ENCODE measurements around the gene SSR3. TPM values are rescaled to one million over a fixed set of nuclear protein-coding genes. Genes with fewer than 3 reads are reported as not detected.

The SSR3 gene
- total RNA-seq, 1 experiment from 2014 or later, result 312 TPM

DNA sequence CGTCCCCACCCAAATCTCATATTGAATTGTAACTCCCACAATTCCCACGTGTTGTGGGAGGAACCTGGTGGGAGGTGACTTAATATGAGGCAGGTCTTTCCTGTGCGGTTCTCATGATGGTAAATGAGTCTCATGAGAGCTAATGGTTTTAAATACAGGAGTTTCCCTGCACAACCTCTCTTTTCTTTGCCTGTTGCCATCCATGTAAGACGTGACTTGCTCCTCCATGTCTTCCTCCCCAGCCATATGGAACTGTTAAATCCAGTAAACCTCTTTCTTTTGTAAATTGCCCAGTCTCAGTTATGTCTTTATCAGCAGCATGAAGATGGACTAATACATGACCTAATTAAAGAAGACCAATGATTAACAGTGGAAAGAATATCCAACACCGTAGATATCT, 56.6 kb downstream of the SSR3 start:
- H3K36me3 Mint-ChIP-seq (ENCODE audit: insufficient read depth, unreplicated experiment), result no peaks in the 10 kb centered on the region
- H3K4me3 Mint-ChIP-seq (ENCODE audit: low read depth, unreplicated experiment), result no peak overlapping the region
- DNase-seq, result no peak
- CTCF ChIA-PET, result no interaction called here
- peaks cover 7% of the 10 kb centered on the region for H3K9me3 Mint-ChIP-seq (ENCODE audit: low read depth, unreplicated experiment)
- no peaks in the 10 kb centered on the region for H3K4me1 Mint-ChIP-seq (ENCODE audit: low read depth, unreplicated experiment)
- no peak overlapping the region for H3K27ac Mint-ChIP-seq (ENCODE audit: unreplicated experiment)
- intact Hi-C loops (cut with micrococcal nuclease; ENCODE audit: unreplicated experiment), result no loop called here
- TF ChIP-seq, protein P1, sequence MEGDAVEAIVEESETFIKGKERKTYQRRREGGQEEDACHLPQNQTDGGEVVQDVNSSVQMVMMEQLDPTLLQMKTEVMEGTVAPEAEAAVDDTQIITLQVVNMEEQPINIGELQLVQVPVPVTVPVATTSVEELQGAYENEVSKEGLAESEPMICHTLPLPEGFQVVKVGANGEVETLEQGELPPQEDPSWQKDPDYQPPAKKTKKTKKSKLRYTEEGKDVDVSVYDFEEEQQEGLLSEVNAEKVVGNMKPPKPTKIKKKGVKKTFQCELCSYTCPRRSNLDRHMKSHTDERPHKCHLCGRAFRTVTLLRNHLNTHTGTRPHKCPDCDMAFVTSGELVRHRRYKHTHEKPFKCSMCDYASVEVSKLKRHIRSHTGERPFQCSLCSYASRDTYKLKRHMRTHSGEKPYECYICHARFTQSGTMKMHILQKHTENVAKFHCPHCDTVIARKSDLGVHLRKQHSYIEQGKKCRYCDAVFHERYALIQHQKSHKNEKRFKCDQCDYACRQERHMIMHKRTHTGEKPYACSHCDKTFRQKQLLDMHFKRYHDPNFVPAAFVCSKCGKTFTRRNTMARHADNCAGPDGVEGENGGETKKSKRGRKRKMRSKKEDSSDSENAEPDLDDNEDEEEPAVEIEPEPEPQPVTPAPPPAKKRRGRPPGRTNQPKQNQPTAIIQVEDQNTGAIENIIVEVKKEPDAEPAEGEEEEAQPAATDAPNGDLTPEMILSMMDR (IDR thresholded peaks at IDR 0.05; ENCODE audit: unreplicated experiment), result no peak
- no TSS peak for BruUV-seq (replicated peaks)
- H3K27me3 Mint-ChIP-seq (ENCODE audit: unreplicated experiment), result peaks cover 12% of the 10 kb centered on the region

- CTCF ChIA-PET, result interaction anchor here (0.6 kb wide), 1 partner anchor 436 kb away, joined by 4 read pairs; no protein-coding TSS in a partner anchor
Observed at GRCh38 chr3:156497326-156497725, 57.6 kb downstream of the SSR3 start.

DNA sequence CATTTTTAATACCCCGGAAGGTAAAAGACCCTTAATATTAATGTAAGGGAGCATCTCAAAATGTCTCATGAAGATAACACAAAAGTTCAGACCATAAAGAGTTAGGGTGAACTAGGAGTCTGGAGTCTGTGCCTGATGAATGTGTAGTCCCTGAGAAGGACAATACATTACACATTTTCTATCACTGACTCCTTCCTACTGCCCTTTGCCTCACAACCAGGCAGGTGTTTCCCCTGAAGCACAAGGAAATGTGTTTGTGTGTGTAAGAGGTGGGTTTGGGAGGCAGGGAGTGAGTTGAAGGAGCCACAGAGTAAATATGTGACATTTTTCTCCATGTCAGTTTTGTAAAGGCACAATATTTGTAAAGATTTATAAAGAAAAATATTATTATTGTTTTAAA, 59.1 kb downstream of the SSR3 start:
- intact Hi-C loops (cut with micrococcal nuclease; ENCODE audit: unreplicated experiment), result no loop called here
- TF ChIP-seq, protein P1 (IDR thresholded peaks at IDR 0.05; ENCODE audit: unreplicated experiment), result no peak
- no peaks in the 10 kb centered on the region for H3K4me1 Mint-ChIP-seq (ENCODE audit: low read depth, unreplicated experiment)
- CTCF ChIA-PET, result no interaction called here
- H3K9me3 Mint-ChIP-seq (ENCODE audit: low read depth, unreplicated experiment), result peaks cover 7% of the 10 kb centered on the region
- no TSS peak for BruUV-seq (replicated peaks)
- H3K4me3 Mint-ChIP-seq (ENCODE audit: low read depth, unreplicated experiment), result no peak overlapping the region
- no peak overlapping the region for H3K27ac Mint-ChIP-seq (ENCODE audit: unreplicated experiment)
- H3K27me3 Mint-ChIP-seq (ENCODE audit: unreplicated experiment), result peaks cover 12% of the 10 kb centered on the region
- H3K36me3 Mint-ChIP-seq (ENCODE audit: insufficient read depth, unreplicated experiment), result no peaks in the 10 kb centered on the region
- DNase-seq, result no peak

More at GRCh38 chr3:156497326-156497725, 57.6 kb downstream of the SSR3 start:
- no peak for DNase-seq
- BruUV-seq (replicated peaks), result no TSS peak
- Mint-ChIP-seq H3K36me3 (ENCODE audit: insufficient read depth, unreplicated experiment) (no peaks in the 10 kb centered on the region), H3K27ac (ENCODE audit: unreplicated experiment) (no peak overlapping the region), H3K4me1 (ENCODE audit: low read depth, unreplicated experiment) (no peaks in the 10 kb centered on the region), H3K4me3 (ENCODE audit: low read depth, unreplicated experiment) (no peak overlapping the region), H3K27me3 (ENCODE audit: unreplicated experiment) (peaks cover 12% of the 10 kb centered on the region), H3K9me3 (ENCODE audit: low read depth, unreplicated experiment) (peaks cover 7% of the 10 kb centered on the region)
- TF ChIP-seq, protein P1 (IDR thresholded peaks at IDR 0.05; ENCODE audit: unreplicated experiment), result no peak
- intact Hi-C loops (cut with micrococcal nuclease; ENCODE audit: unreplicated experiment), result no loop called here

DNA sequence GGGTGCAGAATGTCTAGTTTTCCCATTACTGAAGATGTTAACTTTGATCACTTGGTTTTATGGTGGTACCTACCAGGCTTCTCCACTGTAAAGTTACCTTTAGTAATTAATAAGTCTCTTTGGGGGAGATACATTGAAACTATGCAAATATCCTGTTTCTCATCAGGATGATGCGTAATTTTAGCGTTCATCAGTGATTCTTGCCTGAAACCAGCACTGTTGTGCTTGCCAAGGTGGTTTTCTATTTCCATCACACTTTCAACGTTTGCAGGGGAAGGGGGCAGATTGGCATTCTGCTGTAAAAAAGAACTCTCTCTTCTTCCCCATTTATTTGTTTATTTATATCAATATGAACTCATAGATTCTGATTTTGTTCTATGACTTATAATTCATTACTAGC, 61.0 kb downstream of the SSR3 start:
- intact Hi-C loops (cut with micrococcal nuclease; ENCODE audit: unreplicated experiment), result no loop called here
- Mint-ChIP-seq H3K9me3 (ENCODE audit: low read depth, unreplicated experiment) (peaks cover 7% of the 10 kb centered on the region), H3K4me3 (ENCODE audit: low read depth, unreplicated experiment) (no peak overlapping the region), H3K27ac (ENCODE audit: unreplicated experiment) (no peak overlapping the region), H3K4me1 (ENCODE audit: low read depth, unreplicated experiment) (no peaks in the 10 kb centered on the region), H3K27me3 (ENCODE audit: unreplicated experiment) (peaks cover 12% of the 10 kb centered on the region), H3K36me3 (ENCODE audit: insufficient read depth, unreplicated experiment) (no peaks in the 10 kb centered on the region)
- CTCF ChIA-PET, result no interaction called here
- BruUV-seq (replicated peaks), result no TSS peak
- TF ChIP-seq, protein P1 (IDR thresholded peaks at IDR 0.05; ENCODE audit: unreplicated experiment), result no peak
- no peak for DNase-seq
